Hepatocyte (in vitro differentiated cells): Measurements from ENCODE around the gene HDAC8.

ENCODE experiments used
- CTCF ChIP-seq: fragments of 200-600 bp; sonication (generic); IDR thresholded peaks from 2 replicates; pipeline ENCODE4 v1.5.1; 2016; ENCODE audit warnings: antibody characterized with exemption, mild to moderate bottlenecking; ENCODE audit not compliant: poor library complexity
- EZH2 ChIP-seq: fragments of 200-600 bp; sonication (generic); IDR thresholded peaks from 2 replicates; pipeline ENCODE4 v1.6.1; 2016; ENCODE audit warnings: antibody characterized with exemption, mild to moderate bottlenecking, borderline replicate concordance

DNA sequence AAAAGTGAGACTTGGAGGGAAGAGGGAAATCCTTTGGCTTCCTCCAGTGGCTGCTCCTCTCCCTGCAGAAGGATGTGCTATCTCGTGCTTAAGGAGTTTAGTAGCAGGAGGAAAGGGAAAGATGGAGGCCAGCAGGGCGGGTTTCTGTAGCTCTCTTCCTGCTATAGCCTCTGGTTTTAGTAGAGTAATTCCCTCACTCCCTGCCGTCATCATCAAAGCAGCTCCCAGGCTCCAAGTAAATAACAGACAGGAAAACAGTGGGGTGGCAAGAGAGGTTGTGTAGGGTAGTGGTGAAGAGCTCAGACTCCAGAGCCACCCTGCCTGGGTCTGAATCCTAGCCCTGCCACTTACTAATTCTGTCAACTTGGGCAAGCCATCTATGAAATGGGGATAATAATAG is 185.4 kb downstream of the HDAC8 start:
- TF ChIP-seq CTCF (no peak), EZH2 (no peak)
